GM20000 (cell line): ENCODE results near the gene RBM34.
"Not testable (repeated sequence)": the region's sequence is repeated elsewhere in the genome, so short reads cannot be mapped to it uniquely, and the experiment has no call there.

Experiments
- DNase-seq: peaks from one replicate; pipeline ENCODE4 v3.0.0; 2012; ENCODE audit warnings: low spot score
- TF ChIP-seq, protein P1 (sequence below): IDR thresholded peaks from 2 replicates; pipeline ENCODE4 v1.5.1; 2012; ENCODE audit warnings: mild to moderate bottlenecking, control low read depth; ENCODE audit errors: extremely low read depth, missing control alignments

Gene RBM34

DNA sequence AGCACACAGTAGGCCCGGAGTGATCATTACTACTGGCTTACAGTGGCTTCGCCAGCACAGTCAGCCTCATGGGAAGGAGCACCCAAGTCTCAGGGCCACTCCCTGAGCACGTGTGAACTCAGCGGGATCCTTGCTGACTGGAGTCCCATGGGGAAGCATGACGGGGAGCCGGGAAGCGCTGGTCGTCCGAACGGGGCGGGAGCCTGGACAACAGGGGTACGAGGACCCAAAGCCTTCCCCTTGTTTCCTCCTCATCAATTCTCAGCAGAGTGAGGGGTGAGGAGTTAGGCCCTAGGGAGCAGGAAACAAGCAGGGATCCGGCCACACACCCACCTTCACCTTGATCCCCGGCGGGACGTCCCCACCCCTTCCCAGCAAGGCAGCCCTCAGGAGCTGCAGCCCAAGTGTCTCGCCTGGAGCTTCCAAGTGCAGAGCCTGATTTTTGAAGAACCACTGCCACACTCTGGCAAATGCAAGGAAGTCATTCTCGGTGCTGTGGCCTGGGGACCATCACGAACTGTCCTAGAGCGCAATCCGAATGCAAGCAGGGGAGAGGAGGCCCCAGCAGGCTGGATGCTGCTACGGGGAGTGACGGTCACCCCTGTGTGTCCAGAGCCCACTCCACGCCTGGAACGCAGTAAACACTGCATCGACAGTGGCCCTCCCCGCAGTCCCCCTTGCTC, 67.9 kb downstream of the RBM34 start:
- TF ChIP-seq, protein P1, sequence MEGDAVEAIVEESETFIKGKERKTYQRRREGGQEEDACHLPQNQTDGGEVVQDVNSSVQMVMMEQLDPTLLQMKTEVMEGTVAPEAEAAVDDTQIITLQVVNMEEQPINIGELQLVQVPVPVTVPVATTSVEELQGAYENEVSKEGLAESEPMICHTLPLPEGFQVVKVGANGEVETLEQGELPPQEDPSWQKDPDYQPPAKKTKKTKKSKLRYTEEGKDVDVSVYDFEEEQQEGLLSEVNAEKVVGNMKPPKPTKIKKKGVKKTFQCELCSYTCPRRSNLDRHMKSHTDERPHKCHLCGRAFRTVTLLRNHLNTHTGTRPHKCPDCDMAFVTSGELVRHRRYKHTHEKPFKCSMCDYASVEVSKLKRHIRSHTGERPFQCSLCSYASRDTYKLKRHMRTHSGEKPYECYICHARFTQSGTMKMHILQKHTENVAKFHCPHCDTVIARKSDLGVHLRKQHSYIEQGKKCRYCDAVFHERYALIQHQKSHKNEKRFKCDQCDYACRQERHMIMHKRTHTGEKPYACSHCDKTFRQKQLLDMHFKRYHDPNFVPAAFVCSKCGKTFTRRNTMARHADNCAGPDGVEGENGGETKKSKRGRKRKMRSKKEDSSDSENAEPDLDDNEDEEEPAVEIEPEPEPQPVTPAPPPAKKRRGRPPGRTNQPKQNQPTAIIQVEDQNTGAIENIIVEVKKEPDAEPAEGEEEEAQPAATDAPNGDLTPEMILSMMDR: peak; percentile 14
- no peak for DNase-seq

- DNase-seq: not testable (repeated sequence)
Measured at GRCh38 chr1:235092415-235092814, 68.6 kb downstream of the RBM34 start.

- not testable (repeated sequence) for DNase-seq
Measured at GRCh38 chr1:235092045-235092406, 69.0 kb downstream of the RBM34 start.

GRCh38 chr1:235091319-235092044, 69.6 kb downstream of the RBM34 start:
- not testable (repeated sequence) for DNase-seq

- TF ChIP-seq, protein P1: no peak
- no peak for DNase-seq
Measured at GRCh38 chr1:235090406-235091069, 70.5 kb downstream of the RBM34 start.

GRCh38 chr1:235088907-235089306, 72.1 kb downstream of the RBM34 start:
- TF ChIP-seq, protein P1: no peak
- DNase-seq: no peak

GRCh38 chr1:235088430-235088829, 72.6 kb downstream of the RBM34 start:
- TF ChIP-seq, protein P1: no peak
- no peak for DNase-seq

DNA sequence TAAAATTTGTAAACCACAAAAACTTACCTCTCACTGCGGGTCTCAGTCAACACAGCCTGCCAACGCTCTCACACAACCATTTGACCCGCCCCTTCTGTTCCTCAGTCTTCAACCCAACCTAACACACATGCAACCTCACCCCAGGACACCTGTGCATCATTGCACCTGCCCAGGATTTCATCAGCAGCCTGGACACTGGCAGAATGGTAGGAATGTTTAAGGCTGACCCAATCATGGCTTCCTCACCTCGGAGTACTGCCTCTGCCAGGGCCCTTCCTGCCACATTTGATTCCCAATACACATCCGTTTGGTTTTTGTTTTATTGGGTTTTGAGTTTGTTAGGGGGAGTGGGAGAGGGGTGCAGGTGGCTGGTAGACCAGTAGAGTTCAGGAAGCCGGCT, 73.1 kb downstream of the RBM34 start:
- TF ChIP-seq, protein P1: no peak
- no peak for DNase-seq

DNA sequence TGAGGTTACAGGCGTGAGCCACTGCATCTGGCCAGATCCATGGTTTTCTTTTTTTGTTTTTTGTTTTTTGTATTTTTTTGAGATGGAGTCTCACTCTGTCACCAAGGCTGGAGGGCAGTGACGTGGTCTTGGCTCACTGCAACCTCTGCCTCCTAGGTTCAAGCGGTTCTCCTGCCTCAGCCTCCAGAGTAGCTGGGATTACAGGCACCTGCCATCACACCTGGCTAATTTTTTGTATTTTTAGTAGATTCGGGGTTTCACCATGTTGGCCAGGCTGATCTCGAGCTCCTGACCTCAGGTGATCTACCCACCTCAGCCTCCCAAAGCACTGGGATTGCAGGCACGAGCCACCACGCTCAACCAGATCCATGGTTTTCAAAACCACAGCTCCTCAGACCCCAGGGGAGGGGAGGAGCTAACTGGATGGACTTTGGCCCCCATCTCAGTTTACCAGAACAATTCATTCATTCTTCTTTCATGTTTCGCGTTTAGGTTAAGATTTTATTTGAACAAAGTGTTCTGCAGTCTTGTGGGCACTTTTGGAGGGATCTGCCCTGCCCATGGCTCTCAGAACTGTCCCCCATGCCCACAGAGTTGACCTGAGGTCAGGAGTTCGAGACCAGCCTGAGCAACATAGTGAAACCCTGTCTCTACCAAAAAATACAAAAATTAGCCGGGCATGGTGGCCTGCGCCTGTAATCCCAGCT, 75.5 kb downstream of the RBM34 start:
- DNase-seq: not testable (repeated sequence)
